ENCODE measurements around the gene GSDMA. TPM values are rescaled to one million over a fixed set of nuclear protein-coding genes. Genes with fewer than 3 reads are reported as not detected.

Gene GSDMA
- total and polyA plus RNA-seq, 12 donors, result 0.14 to 2.2 (median 1.3) TPM; not detected in 5

GRCh38 chr17:39995438-39995837 is 32.6 kb downstream of the GSDMA start:
- no peak for DNase-seq
- TF ChIP-seq CTCF (IDR thresholded peaks at IDR 0.05) (no peak), POLR2A (IDR thresholded peaks at IDR 0.05) (no peak)
- Histone ChIP-seq H3K9me3 (replicated peaks in 1 of 3) (no peaks in the 10 kb centered on the region), H3K27me3 (no peaks in the 10 kb centered on the region), H3K27ac (no peak overlapping the region), H3K4me3 (no peak overlapping the region), H3K36me3 (replicated peaks in 1 of 2) (peaks cover 0 to 82% of the 10 kb centered on the region in 2 donors), H3K4me1 (replicated peaks in 1 of 2) (peaks cover 0 to 4% of the 10 kb centered on the region in 2 donors)
- intact Hi-C loops (cut with DNase I), result no loop called here
- 91 to 96% (median 93%) methylated on average over 6 of the region's 6 CpGs for WGBS, 4 donors

- 79 to 88% (median 86%) methylated on average over 8 of the region's 8 CpGs for WGBS, 4 donors
- H3K36me3 ChIP-seq (replicated peaks in 1 of 2), result peaks cover 0 to 74% of the 10 kb centered on the region in 2 donors
- no peak overlapping the region for H3K27ac ChIP-seq
These were observed 33.4 kb downstream of the GSDMA start for GRCh38 chr17:39996162-39996561.

GRCh38 chr17:39996800-39997199 is 34.0 kb downstream of the GSDMA start:
- Histone ChIP-seq H3K9me3 (replicated peaks in 1 of 3) (no peaks in the 10 kb centered on the region), H3K4me1 (replicated peaks in 1 of 2) (peaks cover 0 to 4% of the 10 kb centered on the region in 2 donors), H3K27ac (peak overlapping the region in 2 of 5 donors; percentile 46 to 57), H3K4me3 (no peak overlapping the region), H3K27me3 (no peaks in the 10 kb centered on the region), H3K36me3 (replicated peaks in 1 of 2) (peaks cover 0 to 68% of the 10 kb centered on the region in 2 donors)
- intact Hi-C loops (cut with DNase I), result no loop called here
- peak in 5 of 7 donors; percentile 54 to 80 (median 59) for DNase-seq
- TF ChIP-seq CTCF (IDR thresholded peaks at IDR 0.05) (no peak), POLR2A (IDR thresholded peaks at IDR 0.05) (no peak)
- WGBS, 4 donors, result 33 to 46% (median 36%) methylated on average over 6 of the region's 6 CpGs

More at GRCh38 chr17:39996162-39996561, 33.4 kb downstream of the GSDMA start:
- DNase-seq, result no peak
- peaks cover 0 to 4% of the 10 kb centered on the region in 2 donors for H3K4me1 ChIP-seq (replicated peaks in 1 of 2)
- H3K4me3 ChIP-seq, result no peak overlapping the region
- TF ChIP-seq POLR2A (IDR thresholded peaks at IDR 0.05), result no peak
- no peaks in the 10 kb centered on the region for H3K9me3 ChIP-seq (replicated peaks in 1 of 3)
- intact Hi-C loops (cut with DNase I), result no loop called here
- H3K27me3 ChIP-seq, result no peaks in the 10 kb centered on the region

- no peaks in the 10 kb centered on the region for H3K27me3 ChIP-seq
- no peak for TF ChIP-seq CTCF (IDR thresholded peaks at IDR 0.05)
- TF ChIP-seq POLR2A (IDR thresholded peaks at IDR 0.05), result no peak
- 72 to 84% (median 81%) methylated on average over 3 to 4 of the region's 4 CpGs for WGBS, 4 donors
- no peak overlapping the region for H3K4me3 ChIP-seq
- H3K36me3 ChIP-seq (replicated peaks in 1 of 2), result peaks cover 0 to 60% of the 10 kb centered on the region in 2 donors
- intact Hi-C loops (cut with DNase I), result no loop called here
- peak overlapping the region in 1 of 5 donors; percentile 57 for H3K27ac ChIP-seq
- peaks cover 0 to 4% of the 10 kb centered on the region in 2 donors for H3K4me1 ChIP-seq (replicated peaks in 1 of 2)
- no peaks in the 10 kb centered on the region for H3K9me3 ChIP-seq (replicated peaks in 1 of 3)
- DNase-seq, result no peak
These were observed 34.7 kb downstream of the GSDMA start for GRCh38 chr17:39997543-39997942.

GRCh38 chr17:39999067-39999466 is 36.3 kb downstream of the GSDMA start:
- DNase-seq, result peak in 4 of 7 donors; percentile 49 to 70 (median 66)
- H3K27me3 ChIP-seq, result no peaks in the 10 kb centered on the region
- H3K27ac ChIP-seq, result peak overlapping the region in 1 of 5 donors; percentile 29
- peaks cover 0 to 45% of the 10 kb centered on the region in 2 donors for H3K36me3 ChIP-seq (replicated peaks in 1 of 2)
- peaks cover 0 to 4% of the 10 kb centered on the region in 2 donors for H3K4me1 ChIP-seq (replicated peaks in 1 of 2)
- no peak overlapping the region for H3K4me3 ChIP-seq
- H3K9me3 ChIP-seq (replicated peaks in 1 of 3), result no peaks in the 10 kb centered on the region
- no peak for TF ChIP-seq CTCF (IDR thresholded peaks at IDR 0.05)
- no peak for TF ChIP-seq POLR2A (IDR thresholded peaks at IDR 0.05)
- intact Hi-C loops (cut with DNase I), result no loop called here
- 36 to 63% (median 49%) methylated on average over 4 of the region's 4 CpGs for WGBS, 4 donors
